Measurements from ENCODE around the gene CCDC148. TPM values are rescaled to one million over a fixed set of nuclear protein-coding genes. Genes with fewer than 3 reads are reported as not detected.

The CCDC148 gene
- total and polyA plus RNA-seq, 10 of the 15 experiments (the other 5 are each of a cell fraction or from before 2014, with no cell fraction given): 0.07 to 0.30 (median 0.18) TPM; not detected in 7

DNA sequence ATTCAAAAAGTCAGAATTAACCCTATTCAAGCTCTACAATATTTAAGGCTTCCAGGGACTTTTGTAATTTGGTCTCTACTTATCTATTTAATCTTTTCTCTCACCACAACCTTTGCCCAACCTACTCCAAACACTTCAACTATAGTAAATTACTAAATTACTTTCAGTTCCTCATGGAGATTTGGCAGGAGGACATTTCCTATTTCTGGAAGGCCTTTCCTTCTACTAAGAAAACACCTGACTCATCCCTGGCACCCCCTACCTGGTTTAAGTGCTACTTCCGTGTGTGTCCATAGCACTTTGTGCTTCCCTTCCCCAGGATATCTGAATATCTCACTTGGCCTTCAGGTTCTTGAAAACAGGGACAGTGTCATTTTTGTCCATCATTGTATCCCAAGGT, 258.6 kb downstream of the CCDC148 start:
- SMC1A ChIA-PET (ENCODE audit: uncharacterized antibody, unreplicated experiment): interaction anchor here (1.2 kb wide), 1 partner anchor 8 kb away, joined by 3 read pairs; no protein-coding TSS in a partner anchor
- CTCF ChIA-PET: interaction anchor here (0.6 kb wide), 1 partner anchor 126 kb away, joined by 3 read pairs; no protein-coding TSS in a partner anchor
- no peak for FAIRE-seq

More for the DNA sequence above, 258.6 kb downstream of the CCDC148 start:
- POLR2A ChIA-PET: no interaction called here
- Histone ChIP-seq H3K27me3 (replicated peaks in 1 of 2; ENCODE audit: control insufficient read depth in 2 of 2, insufficient read depth in 2 of 2, low read length in 1 of 2) (no peaks in the 10 kb centered on the region), H4K20me1 (ENCODE audit: control insufficient read depth, insufficient read depth) (no peaks in the 10 kb centered on the region), H2AFZ (ENCODE audit: control insufficient read depth, low read depth, low read length) (no peak overlapping the region), H3K79me2 (ENCODE audit: control insufficient read depth, insufficient read depth, low read length) (no peaks in the 10 kb centered on the region), H3K27ac (ENCODE audit: control insufficient read depth, insufficient read depth) (no peak overlapping the region), H3K4me3 (no peak overlapping the region), H3K36me3 (ENCODE audit: control insufficient read depth in 2 of 2, insufficient read depth in 2 of 2, low read length in 1 of 2) (no peaks in the 10 kb centered on the region), H3K4me1 (ENCODE audit: control insufficient read depth, insufficient read depth, low read length) (no peaks in the 10 kb centered on the region), H3K9ac (ENCODE audit: control insufficient read depth, insufficient read depth, low read length) (no peak overlapping the region), H3K4me2 (ENCODE audit: control insufficient read depth, insufficient read depth) (no peak overlapping the region), H3K9me3 (replicated peaks; ENCODE audit: control insufficient read depth, insufficient read depth, low read length) (no peaks in the 10 kb centered on the region)
- TF ChIP-seq HCFC1 (IDR thresholded peaks at IDR 0.05; ENCODE audit: low read length) (no peak), TCF7 (IDR thresholded peaks at IDR 0.05; ENCODE audit: borderline replicate concordance) (no peak), TARDBP (IDR thresholded peaks at IDR 0.05; ENCODE audit: borderline replicate concordance) (no peak), RB1 (IDR thresholded peaks at IDR 0.05; ENCODE audit: borderline replicate concordance) (no peak), BMI1 (IDR thresholded peaks at IDR 0.05; ENCODE audit: borderline replicate concordance) (no peak), CHD4 (IDR thresholded peaks at IDR 0.05) (no peak), ETV6 (conservative IDR thresholded peaks at IDR 0.05 in 1 of 2, IDR thresholded peaks at IDR 0.05 in 1 of 2; ENCODE audit: borderline replicate concordance in 1 of 2, low read depth in 1 of 2) (no peak), PKNOX1 (IDR thresholded peaks at IDR 0.05) (no peak), SUZ12 (IDR thresholded peaks at IDR 0.05; ENCODE audit: unreplicated experiment) (no peak), BACH1 (IDR thresholded peaks at IDR 0.05; ENCODE audit: borderline replicate concordance) (no peak), BCL3 (IDR thresholded peaks at IDR 0.05; ENCODE audit: borderline replicate concordance, insufficient read depth, low read depth, low read length, poor library complexity, severe bottlenecking) (no peak), PAX5 (IDR thresholded peaks at IDR 0.05; ENCODE audit: borderline replicate concordance, low read depth, low read length) (no peak), FOS (IDR thresholded peaks at IDR 0.05; ENCODE audit: borderline replicate concordance, extremely low read depth, insufficient read length) (no peak), HDAC6 (IDR thresholded peaks at IDR 0.05; ENCODE audit: unreplicated experiment) (no peak)
- TF ChIP-seq, protein P1, sequence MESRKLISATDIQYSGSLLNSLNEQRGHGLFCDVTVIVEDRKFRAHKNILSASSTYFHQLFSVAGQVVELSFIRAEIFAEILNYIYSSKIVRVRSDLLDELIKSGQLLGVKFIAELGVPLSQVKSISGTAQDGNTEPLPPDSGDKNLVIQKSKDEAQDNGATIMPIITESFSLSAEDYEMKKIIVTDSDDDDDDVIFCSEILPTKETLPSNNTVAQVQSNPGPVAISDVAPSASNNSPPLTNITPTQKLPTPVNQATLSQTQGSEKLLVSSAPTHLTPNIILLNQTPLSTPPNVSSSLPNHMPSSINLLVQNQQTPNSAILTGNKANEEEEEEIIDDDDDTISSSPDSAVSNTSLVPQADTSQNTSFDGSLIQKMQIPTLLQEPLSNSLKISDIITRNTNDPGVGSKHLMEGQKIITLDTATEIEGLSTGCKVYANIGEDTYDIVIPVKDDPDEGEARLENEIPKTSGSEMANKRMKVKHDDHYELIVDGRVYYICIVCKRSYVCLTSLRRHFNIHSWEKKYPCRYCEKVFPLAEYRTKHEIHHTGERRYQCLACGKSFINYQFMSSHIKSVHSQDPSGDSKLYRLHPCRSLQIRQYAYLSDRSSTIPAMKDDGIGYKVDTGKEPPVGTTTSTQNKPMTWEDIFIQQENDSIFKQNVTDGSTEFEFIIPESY (IDR thresholded peaks at IDR 0.05): no peak
- TF ChIP-seq, protein P2, sequence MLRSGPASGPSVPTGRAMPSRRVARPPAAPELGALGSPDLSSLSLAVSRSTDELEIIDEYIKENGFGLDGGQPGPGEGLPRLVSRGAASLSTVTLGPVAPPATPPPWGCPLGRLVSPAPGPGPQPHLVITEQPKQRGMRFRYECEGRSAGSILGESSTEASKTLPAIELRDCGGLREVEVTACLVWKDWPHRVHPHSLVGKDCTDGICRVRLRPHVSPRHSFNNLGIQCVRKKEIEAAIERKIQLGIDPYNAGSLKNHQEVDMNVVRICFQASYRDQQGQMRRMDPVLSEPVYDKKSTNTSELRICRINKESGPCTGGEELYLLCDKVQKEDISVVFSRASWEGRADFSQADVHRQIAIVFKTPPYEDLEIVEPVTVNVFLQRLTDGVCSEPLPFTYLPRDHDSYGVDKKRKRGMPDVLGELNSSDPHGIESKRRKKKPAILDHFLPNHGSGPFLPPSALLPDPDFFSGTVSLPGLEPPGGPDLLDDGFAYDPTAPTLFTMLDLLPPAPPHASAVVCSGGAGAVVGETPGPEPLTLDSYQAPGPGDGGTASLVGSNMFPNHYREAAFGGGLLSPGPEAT (IDR thresholded peaks at IDR 0.05; ENCODE audit: low read depth): no peak
- BruUV-seq (replicated peaks): no TSS peak
- ATAC-seq (no peak), DNase-seq (ENCODE audit: low read depth, low spot score) (no peak)
- in situ Hi-C loops (cut with MboI) (no loop called here), intact Hi-C loops (cut with micrococcal nuclease; ENCODE audit: unreplicated experiment) (no loop called here)
- RAD21 ChIA-PET (ENCODE audit: unreplicated experiment): no interaction called here
- WGBS (ENCODE audit: insufficient coverage, insufficient replicate concordance, low lambda C conversion rate, missing lambda C conversion rate): 90% methylated on average over 1 of the region's 1 CpG
